Cardiac muscle cell (in vitro differentiated cells and primary cell): ENCODE results near the gene CDIPT. TPM values are rescaled to one million over a fixed set of nuclear protein-coding genes. Genes with fewer than 3 reads are reported as not detected.

ENCODE experiments used
- DNase-seq, 2 donors: peaks; one replicate each; pipeline versions ENCODE4 v3.0.0 to v3.0.0-alpha.2; 2010 to 2017; ENCODE audit warnings: low read depth in 1 of 2, low spot score in 1 of 2
- H3K27ac ChIP-seq: fragments of 200-600 bp; sonication (generic); 2 replicates; pipeline ENCODE4 v1.5.1; 2016
- H3K27me3 ChIP-seq: fragments of 200-600 bp; sonication (generic); 2 replicates; pipeline ENCODE4 v1.6.0; 2016; ENCODE audit warnings: control low read depth
- H3K36me3 ChIP-seq: fragments of 200-600 bp; sonication (generic); 2 replicates; pipeline ENCODE4 v1.5.1; 2016; ENCODE audit warnings: control low read depth
- H3K4me1 ChIP-seq: fragments of 200-600 bp; sonication (generic); 2 replicates; pipeline ENCODE4 v1.8.1; 2017; ENCODE audit warnings: low read depth, mild to moderate bottlenecking, mixed run types
- H3K4me3 ChIP-seq: fragments of 200-600 bp; sonication (generic); 2 replicates; pipeline ENCODE4 v1.5.1; 2016; ENCODE audit warnings: mild to moderate bottlenecking
- H3K9me3 ChIP-seq: fragments of 200-600 bp; sonication (generic); 2 replicates; pipeline ENCODE4 v1.5.1; 2017; ENCODE audit warnings: low read depth, mild to moderate bottlenecking, control low read depth
- polyA plus RNA-seq: library from polyadenylated mRNA; unstranded; fragments of >200 nt; fragmentation: Nextera tagmentation; extraction: Ambion mirVana; gene quantifications from 2 replicates; pipeline ENCODE4 v1.2.1, GENCODE V29; 2016
- total RNA-seq: library from RNA; depleted of rRNA; stranded (reverse); fragments of >200 nt; gene quantifications from 2 replicates; pipeline ENCODE4 v1.2.3, GENCODE V29; 2016
- TF ChIP-seq, protein P1 (sequence below): IDR thresholded peaks from 2 replicates; pipeline ENCODE4 v1.5.1; 2012; ENCODE audit warnings: low read depth, mild to moderate bottlenecking, low read length

CDIPT gene
- total and polyA plus RNA-seq, 2 experiments from 2014 or later, result 139 to 144 TPM

DNA sequence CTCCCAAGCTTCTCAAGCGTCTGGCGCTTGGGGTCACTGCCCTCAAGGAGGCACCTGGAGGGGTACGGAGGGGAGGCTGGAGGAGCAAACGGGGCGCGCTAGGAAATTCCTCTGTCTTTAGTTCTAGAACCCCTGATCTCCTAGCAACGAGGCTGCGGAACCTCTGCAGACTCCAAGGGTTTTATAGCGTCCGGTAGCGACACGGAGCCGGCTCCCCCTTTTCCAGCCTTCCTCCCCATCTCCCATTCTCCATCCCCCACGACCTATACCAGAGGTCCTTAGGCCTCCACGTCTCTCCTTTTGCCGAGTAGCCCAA, 601 bp upstream of the CDIPT start:
- peaks cover 5% of the 10 kb centered on the region for H3K36me3 ChIP-seq
- H3K4me3 ChIP-seq, result no peak overlapping the region
- no peak for DNase-seq
- no peaks in the 10 kb centered on the region for H3K9me3 ChIP-seq
- TF ChIP-seq, protein P1, sequence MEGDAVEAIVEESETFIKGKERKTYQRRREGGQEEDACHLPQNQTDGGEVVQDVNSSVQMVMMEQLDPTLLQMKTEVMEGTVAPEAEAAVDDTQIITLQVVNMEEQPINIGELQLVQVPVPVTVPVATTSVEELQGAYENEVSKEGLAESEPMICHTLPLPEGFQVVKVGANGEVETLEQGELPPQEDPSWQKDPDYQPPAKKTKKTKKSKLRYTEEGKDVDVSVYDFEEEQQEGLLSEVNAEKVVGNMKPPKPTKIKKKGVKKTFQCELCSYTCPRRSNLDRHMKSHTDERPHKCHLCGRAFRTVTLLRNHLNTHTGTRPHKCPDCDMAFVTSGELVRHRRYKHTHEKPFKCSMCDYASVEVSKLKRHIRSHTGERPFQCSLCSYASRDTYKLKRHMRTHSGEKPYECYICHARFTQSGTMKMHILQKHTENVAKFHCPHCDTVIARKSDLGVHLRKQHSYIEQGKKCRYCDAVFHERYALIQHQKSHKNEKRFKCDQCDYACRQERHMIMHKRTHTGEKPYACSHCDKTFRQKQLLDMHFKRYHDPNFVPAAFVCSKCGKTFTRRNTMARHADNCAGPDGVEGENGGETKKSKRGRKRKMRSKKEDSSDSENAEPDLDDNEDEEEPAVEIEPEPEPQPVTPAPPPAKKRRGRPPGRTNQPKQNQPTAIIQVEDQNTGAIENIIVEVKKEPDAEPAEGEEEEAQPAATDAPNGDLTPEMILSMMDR, result no peak
- H3K27me3 ChIP-seq, result no peaks in the 10 kb centered on the region
- peak overlapping the region; percentile 99 for H3K27ac ChIP-seq
- no peaks in the 10 kb centered on the region for H3K4me1 ChIP-seq

DNA sequence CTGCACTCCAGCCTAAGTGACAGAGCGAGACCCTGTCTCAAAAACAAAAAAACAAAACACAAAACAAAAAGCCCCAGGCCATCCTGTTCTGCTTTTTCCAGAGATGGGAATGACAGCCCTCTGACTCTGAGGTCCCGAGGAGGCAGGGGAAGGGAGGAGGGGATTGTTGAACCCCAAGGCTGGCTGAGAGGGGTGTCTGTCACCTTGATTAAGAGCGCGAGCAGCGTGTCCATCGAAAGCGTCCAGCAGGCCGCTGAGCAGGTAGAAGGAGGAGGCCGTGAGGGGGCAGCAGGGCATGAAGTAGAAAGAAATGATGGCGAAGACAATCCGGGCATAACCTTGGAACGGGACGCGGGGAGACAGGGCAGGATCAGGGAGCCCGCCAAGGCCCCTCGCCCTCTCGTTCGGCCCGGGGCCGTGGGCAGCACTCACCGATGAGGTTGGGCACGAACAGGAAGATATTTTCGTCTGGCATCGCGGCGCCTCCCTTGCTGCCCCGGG, 593 bp downstream of the CDIPT start:
- TF ChIP-seq, protein P1, result peak; percentile 11
- no peaks in the 10 kb centered on the region for H3K4me1 ChIP-seq
- no peaks in the 10 kb centered on the region for H3K27me3 ChIP-seq
- H3K4me3 ChIP-seq, result peak overlapping the region; percentile 88
- peaks cover 5% of the 10 kb centered on the region for H3K36me3 ChIP-seq
- H3K9me3 ChIP-seq, result no peaks in the 10 kb centered on the region
- peak; percentile 27 to 43 for DNase-seq
- H3K27ac ChIP-seq, result peak overlapping the region; percentile 99

DNA sequence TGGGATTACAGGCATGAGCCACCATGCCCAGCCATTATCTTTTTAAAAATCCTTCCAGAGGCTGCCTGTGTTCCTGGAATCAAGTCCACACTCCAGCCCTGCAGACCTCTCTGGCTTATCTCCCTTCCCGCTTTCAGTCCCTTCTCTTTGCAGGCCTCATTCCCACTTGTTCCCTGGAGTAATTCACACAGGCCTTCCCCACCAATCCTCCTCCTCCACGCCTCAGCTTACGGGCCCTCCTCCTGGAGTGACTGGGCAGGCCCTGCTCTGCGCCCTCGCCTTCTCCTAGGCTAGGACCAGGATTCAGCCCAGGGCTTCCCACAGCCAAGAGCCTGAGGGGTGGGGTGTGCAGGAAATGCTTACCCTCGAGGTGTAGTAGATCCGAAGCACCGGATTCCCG, 2.8 kb downstream of the CDIPT start:
- Histone ChIP-seq H3K27me3 (no peaks in the 10 kb centered on the region), H3K27ac (no peak overlapping the region), H3K36me3 (peaks cover 5% of the 10 kb centered on the region), H3K4me1 (peaks cover 10% of the 10 kb centered on the region), H3K9me3 (no peaks in the 10 kb centered on the region), H3K4me3 (no peak overlapping the region)
- TF ChIP-seq, protein P1, result no peak
- DNase-seq, result no peak

DNA sequence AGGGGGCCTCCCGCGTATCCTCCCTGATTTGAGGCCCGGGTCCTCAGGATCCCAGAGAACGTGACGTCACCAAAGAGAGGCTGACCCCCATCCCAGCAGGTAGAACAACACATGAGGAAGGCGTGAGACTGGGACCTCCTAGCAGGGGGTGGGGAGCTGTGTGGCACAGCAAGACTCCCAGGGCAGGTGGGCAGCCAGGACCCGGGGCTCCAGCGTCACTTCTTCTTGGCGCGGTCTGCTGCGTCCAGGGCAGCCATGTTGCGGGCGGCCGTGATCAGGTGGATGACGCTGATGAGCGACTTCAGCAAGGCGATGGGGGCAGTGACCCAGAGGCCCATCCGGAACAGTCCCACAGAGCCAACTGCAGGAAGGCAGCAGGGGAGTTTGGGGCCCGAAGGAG, 4.1 kb downstream of the CDIPT start:
- no peak overlapping the region for H3K27ac ChIP-seq
- no peak overlapping the region for H3K4me3 ChIP-seq
- no peak for DNase-seq
- TF ChIP-seq, protein P1, result no peak
- peaks cover 10% of the 10 kb centered on the region for H3K4me1 ChIP-seq
- H3K27me3 ChIP-seq, result no peaks in the 10 kb centered on the region
- peaks cover 5% of the 10 kb centered on the region for H3K36me3 ChIP-seq
- H3K9me3 ChIP-seq, result no peaks in the 10 kb centered on the region

DNA sequence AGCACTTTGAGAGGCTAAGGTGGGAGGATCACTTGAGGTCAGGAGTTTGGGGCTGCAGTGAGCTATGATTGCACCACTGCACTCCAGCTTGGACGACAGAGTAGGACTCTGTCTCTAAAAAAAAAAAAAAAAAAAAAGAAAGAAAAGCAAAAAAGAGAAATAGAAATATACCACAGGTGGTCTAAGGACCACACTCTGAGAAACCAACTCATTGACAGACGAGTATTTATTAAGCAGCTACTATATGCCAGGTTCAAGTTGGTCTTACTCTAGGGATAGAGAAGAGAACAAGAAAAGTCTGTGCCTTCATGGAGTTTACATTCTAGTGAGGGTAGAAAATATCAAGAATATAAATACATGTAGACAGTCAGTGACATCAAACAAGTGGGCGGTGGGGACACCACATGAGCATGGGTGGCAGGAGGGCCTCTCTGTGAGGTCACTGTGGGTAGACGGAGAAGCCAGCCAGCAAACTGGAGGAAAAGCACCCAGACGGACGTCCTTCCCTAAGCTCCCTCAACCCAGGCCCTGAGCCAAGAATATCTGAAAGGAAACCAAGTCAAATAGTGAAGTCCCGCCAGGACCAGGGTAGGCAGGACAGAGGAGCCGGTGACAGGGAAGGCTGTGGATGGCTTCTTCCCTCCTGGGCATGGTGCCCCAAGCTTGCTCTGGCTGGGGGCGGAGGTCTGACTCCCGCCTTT, 4.7 kb downstream of the CDIPT start:
- H3K27ac ChIP-seq, result no peak overlapping the region
- no peaks in the 10 kb centered on the region for H3K27me3 ChIP-seq
- peaks cover 10% of the 10 kb centered on the region for H3K4me1 ChIP-seq
- DNase-seq, result no peak
- H3K9me3 ChIP-seq, result no peaks in the 10 kb centered on the region
- no peak overlapping the region for H3K4me3 ChIP-seq
- H3K36me3 ChIP-seq, result peaks cover 5% of the 10 kb centered on the region
- TF ChIP-seq, protein P1, result no peak
